ENCODE measurements around the gene NPR1.
"Not testable (repeated sequence)": the region's sequence is repeated elsewhere in the genome, so short reads cannot be mapped to it uniquely, and the experiment has no call there.

NPR1 gene

DNA sequence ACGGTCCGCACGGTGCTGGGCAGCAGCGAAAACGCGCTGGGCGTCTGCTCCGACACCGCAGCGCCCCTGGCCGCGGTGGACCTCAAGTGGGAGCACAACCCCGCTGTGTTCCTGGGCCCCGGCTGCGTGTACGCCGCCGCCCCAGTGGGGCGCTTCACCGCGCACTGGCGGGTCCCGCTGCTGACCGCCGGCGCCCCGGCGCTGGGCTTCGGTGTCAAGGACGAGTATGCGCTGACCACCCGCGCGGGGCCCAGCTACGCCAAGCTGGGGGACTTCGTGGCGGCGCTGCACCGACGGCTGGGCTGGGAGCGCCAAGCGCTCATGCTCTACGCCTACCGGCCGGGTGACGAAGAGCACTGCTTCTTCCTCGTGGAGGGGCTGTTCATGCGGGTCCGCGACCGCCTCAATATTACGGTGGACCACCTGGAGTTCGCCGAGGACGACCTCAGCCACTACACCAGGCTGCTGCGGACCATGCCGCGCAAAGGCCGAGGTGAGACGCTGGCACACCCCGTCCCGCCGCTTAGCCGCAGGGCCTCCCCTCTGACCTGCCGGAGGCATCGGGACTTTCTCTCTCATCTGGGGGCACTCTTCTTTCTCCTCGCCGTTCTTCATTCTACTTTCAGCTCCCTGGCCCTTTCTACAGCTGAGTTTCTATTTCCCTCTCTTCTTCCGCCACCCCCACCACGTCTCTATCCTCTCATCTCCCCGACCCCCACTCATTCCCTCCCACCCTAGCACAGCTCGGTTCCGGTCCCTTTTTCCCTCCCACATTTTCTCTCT, 1.0 kb downstream of the NPR1 start:
- in situ Hi-C loops (cut with HindIII; ENCODE audit: low sequenced_read_pairs), result no loop called here

GRCh38 chr1:153680120-153680403, 1.6 kb downstream of the NPR1 start:
- in situ Hi-C loops (cut with HindIII; ENCODE audit: low sequenced_read_pairs), result no loop called here

DNA sequence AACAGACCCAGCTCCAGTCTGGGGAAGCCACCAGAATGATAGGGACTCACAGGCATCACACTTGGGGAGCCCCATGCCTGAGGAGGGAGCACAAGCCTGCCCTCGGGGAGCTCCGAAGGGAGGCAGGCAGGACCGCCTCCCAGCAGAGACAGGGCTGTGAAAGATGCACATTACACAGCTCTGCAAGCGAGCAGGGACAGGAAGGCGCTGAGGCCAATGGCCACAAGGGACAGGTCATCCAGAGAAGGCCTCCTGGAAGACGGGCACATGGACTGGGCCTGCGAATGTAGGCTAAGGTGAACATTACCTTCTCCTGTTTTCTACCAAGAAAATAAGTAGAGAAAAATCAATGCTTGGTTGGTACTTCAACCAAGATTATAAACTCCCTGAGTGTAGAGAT, 4.2 kb downstream of the NPR1 start:
- in situ Hi-C loops (cut with HindIII; ENCODE audit: low sequenced_read_pairs), result no loop called here

DNA sequence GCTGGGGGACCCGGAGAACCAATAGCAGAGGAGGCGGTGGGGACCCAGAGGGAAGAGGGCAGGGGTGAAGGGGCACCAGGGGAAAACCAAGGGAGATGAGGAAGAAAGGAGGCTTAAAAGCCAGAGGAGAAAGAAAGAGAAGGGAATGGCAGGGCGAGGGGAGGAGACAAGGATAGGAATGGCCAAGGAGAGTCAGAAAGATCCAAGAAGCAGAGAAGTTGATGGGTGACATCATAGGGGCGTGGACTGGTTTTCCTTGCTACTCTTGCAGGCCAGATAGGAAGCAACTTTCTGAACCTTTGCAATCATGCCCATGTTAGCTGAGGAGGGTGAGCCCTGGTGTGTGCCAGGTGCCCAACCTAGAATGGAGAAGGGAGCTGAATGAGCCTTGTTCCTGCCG, 5.4 kb downstream of the NPR1 start:
- in situ Hi-C loops (cut with HindIII; ENCODE audit: low sequenced_read_pairs), result no loop called here

GRCh38 chr1:153684892-153685291, 6.4 kb downstream of the NPR1 start:
- in situ Hi-C loops (cut with HindIII; ENCODE audit: low sequenced_read_pairs), result loop anchor here (5.0 kb wide), 1 partner anchor 57 kb away; no protein-coding TSS in a partner anchor

DNA sequence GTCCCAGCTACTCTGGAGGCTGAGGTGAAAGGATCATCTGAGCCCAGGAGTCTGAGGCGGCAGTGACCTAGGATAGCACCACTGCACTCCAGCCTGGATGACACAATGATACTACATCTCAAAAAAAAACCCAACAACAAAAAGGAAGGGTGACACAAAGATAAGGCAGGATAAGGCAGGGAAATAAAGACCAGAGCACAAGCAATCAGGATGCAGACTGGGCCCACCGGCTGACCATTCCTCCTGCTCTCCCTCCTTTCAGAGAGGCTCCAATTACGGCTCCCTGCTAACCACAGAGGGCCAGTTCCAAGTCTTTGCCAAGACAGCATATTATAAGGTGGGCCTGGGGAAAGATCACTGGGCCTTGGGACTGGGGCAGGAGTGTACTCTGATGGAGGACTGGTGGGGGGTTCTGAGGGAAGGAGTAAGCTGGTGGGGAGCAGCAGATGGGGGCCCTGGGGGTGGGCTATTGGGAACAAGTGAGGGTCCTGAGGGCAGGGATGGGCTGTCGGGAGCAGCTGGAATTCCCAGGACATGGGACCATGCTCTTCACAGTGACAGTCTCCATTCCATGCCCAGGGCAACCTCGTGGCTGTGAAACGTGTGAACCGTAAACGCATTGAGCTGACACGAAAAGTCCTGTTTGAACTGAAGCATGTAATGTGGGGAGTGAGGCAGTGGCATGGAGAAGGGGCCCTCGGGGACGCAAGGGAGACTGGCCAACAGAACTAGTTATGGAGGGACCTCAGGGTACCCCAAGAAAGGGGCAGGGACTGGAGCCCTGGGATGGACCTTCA, 7.3 kb downstream of the NPR1 start:
- in situ Hi-C loops (cut with HindIII; ENCODE audit: low sequenced_read_pairs), result loop anchor here (5.0 kb wide), 1 partner anchor 57 kb away; no protein-coding TSS in a partner anchor

DNA sequence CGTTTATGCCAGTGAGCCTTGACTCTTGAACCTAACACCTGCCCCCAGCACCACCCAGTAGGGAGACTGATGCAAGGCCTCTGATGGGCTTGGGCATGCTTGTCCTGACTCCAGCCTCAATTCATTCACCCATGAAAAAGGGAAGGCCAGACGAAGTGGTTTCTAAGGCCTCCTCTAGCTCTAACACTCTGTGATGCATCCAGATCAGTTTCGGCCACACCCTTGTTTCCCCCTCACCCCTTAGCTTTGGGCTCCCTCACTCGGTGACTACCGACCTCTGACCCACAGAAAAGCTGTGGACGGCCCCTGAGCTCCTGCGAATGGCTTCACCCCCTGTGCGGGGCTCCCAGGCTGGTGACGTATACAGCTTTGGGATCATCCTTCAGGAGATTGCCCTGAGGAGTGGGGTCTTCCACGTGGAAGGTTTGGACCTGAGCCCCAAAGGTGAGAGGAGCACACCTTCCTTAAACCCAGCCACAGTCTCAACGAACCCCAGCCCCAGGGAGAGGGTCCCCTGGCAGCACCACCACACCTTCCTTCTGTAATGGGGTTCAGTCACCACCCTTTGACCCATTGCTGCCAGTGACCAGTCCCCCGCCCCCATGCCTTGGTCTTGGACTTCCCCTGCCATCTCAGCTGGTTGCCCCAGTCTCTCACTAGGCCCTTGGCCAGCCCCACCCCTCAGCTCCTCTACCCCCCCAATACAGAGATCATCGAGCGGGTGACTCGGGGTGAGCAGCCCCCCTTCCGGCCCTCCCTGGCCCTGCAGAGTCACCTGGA, 9.0 kb downstream of the NPR1 start:
- in situ Hi-C loops (cut with HindIII; ENCODE audit: low sequenced_read_pairs), result loop anchor here (5.0 kb wide), 1 partner anchor 55 kb away; no protein-coding TSS in a partner anchor

- in situ Hi-C loops (cut with HindIII; ENCODE audit: low sequenced_read_pairs), result loop anchor here (5.0 kb wide), 1 partner anchor 54 kb away; no protein-coding TSS in a partner anchor
These were observed 9.8 kb downstream of the NPR1 start for GRCh38 chr1:153688276-153688675.

DNA sequence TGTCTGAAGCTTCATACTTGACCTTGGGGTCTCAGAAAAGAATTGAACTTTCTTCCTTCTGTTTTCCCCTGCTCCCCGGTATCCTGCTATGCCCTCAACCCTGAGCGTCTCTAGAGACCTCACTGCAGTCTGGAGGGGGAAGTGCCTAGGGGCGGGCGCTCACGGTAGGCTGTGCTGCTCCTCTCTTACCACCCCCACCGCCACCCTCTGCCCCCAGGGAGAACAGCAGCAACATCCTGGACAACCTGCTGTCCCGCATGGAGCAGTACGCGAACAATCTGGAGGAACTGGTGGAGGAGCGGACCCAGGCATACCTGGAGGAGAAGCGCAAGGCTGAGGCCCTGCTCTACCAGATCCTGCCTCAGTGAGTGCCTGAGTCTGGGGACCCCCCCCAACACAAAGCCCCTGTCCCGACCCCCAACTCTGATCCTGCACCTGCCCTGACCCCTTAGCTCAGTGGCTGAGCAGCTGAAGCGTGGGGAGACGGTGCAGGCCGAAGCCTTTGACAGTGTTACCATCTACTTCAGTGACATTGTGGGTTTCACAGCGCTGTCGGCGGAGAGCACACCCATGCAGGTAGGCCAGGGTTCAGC, 10.3 kb downstream of the NPR1 start:
- in situ Hi-C loops (cut with HindIII; ENCODE audit: low sequenced_read_pairs), result loop anchor here (5.0 kb wide), 1 partner anchor 53 kb away; no protein-coding TSS in a partner anchor

GRCh38 chr1:153693466-153693865, 15.0 kb downstream of the NPR1 start:
- in situ Hi-C loops (cut with HindIII; ENCODE audit: low sequenced_read_pairs), result no loop called here

DNA sequence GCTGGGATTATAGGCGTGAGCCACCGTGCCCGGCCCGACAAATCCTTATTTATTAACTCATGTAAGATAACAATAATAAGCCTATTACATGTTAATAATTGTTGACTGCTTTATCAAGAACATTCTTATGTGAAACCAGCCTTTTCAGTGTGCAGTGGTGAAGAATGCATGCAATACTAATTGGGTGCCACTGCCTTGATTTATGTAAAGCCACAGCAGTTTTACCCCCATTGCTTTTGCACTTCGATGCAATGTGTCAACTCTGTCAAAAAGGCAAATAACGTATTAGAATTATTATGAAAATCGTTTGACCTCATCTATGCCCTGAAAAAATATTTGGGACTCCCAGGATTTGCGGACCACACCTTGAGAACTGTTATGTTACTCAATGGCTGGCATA, 18.3 kb downstream of the NPR1 start:
- in situ Hi-C loops (cut with HindIII; ENCODE audit: low sequenced_read_pairs), result no loop called here

GRCh38 chr1:153697191-153698019, 18.9 kb downstream of the NPR1 start:
- in situ Hi-C loops (cut with HindIII; ENCODE audit: low sequenced_read_pairs), result no loop called here

GRCh38 chr1:153698020-153698922, 19.8 kb downstream of the NPR1 start:
- in situ Hi-C loops (cut with HindIII; ENCODE audit: low sequenced_read_pairs), result no loop called here

DNA sequence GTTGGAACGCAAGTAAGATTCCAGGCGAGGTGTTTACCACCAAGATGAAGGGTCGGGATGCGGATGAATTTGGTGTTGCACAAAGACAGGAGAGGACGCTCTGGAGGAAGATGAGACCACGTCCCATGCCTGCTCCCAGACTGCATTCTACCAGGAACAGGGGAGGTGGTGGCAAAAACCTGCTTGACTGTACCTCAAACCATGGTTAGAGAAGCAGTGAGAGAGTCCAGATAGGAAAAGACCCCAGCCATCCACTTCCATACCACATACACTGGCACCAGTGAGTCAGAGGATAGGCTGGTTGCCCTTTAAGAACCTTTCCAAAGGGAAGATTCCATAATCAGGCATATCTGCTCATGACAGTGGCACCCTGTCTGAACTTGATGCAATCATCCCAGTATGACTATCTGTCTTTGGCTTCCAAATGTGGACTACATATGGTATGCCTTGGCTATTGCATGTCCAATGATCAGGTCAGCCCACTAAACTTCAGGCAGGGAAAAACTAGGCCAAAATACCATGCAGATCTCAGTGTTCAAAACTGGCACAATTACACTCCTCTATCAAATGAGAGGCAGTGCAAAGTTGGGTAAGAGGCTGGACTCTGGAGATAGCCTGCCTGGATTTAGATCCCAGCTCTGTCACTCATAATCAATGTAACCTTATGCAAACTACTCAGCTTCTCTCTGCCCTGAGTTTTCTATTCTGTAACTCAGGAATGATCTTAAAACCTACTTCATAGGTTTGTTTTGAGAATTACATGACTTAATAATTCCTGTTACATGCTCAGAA, 20.6 kb downstream of the NPR1 start:
- in situ Hi-C loops (cut with HindIII; ENCODE audit: low sequenced_read_pairs), result no loop called here

GRCh38 chr1:153699768-153700167, 21.3 kb downstream of the NPR1 start:
- in situ Hi-C loops (cut with HindIII; ENCODE audit: low sequenced_read_pairs), result no loop called here

GRCh38 chr1:153705484-153705883, 27.0 kb downstream of the NPR1 start:
- in situ Hi-C loops (cut with HindIII; ENCODE audit: low sequenced_read_pairs), result no loop called here

- in situ Hi-C loops (cut with HindIII; ENCODE audit: low sequenced_read_pairs), result no loop called here
These were observed 32.5 kb downstream of the NPR1 start for GRCh38 chr1:153711026-153711425.

DNA sequence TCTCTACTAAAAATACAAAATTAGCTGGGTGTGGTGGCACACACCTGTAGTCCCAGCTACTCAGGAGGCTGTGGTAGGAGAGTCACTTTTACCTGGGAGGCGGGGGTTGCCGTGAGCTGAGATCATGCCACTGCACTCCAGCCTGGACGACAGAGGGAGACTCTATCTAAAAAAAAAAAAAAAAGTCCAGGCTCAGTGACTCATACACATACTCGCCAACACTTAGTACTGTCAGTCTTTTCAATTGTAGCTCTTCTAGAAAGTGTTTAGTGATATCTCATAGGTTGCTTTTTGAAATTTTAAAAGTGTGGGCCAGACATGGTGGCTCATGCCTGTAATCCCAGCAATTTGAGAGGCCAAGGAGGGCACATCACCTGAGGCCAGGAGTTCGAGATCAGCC, 37.7 kb downstream of the NPR1 start:
- in situ Hi-C loops (cut with HindIII; ENCODE audit: low sequenced_read_pairs), result not testable (repeated sequence)

All from endothelial cell of hepatic sinusoid (primary cell).